PC-3 (cell line): Measurements from ENCODE around the gene DEFB132. TPM values are rescaled to one million over a fixed set of nuclear protein-coding genes. Genes with fewer than 3 reads are reported as not detected.
A peak's percentile ranks its signal among the peaks of the same experiment; 100 is the strongest.

Experiments
- ATAC-seq: fragments of 200-7000 bp; cut with Tn5 transposase; 2 replicates; pipeline ENCODE4 v1.9.1; 2020; ENCODE audit warnings: mild to moderate bottlenecking, moderate library complexity
- BruUV-seq: library from RNA; stranded (reverse); fragments of 400-500 nt; replicated peaks from 2 replicates; lab custom pipeline; 2021; lab: Mats Ljungman, UMichigan
- CTCF ChIA-PET: fragments of 300-600 bp; sonication (Branson Sonifier 250); formaldehyde crosslinking; loops from one replicate; lab custom pipeline; 2022; ENCODE audit warnings: antibody characterized with exemption; lab: Charles Lee
- POLR2A ChIA-PET: fragments of 300-600 bp; sonication (Branson Sonifier 250); formaldehyde crosslinking; loops from one replicate; lab custom pipeline; 2022; ENCODE audit warnings: antibody characterized with exemption; ENCODE audit not compliant: unreplicated experiment; lab: Charles Lee
- DNase-seq: peaks from one replicate; pipeline ENCODE4 v3.0.0-alpha.2; 2015
- H2AFZ ChIP-seq: fragments of 300-600 bp; sonication (generic); 2 replicates; pipeline ENCODE4 v1.6.0; 2016; ENCODE audit warnings: antibody characterized with exemption, low read length
- H3F3A ChIP-seq: fragments of 300-600 bp; sonication (generic); one replicate; pipeline ENCODE4 v1.6.0; 2017; ENCODE audit warnings: antibody characterized with exemption, low read length, control low read depth, mild to moderate bottlenecking; ENCODE audit not compliant: unreplicated experiment
- H3K27ac ChIP-seq: fragments of 300-600 bp; sonication (generic); 2 replicates; pipeline ENCODE4 v1.5.1; 2016; ENCODE audit warnings: mild to moderate bottlenecking, low read length
- H3K27me3 ChIP-seq: fragments of 300-600 bp; sonication (generic); 2 replicates; pipeline ENCODE4 v1.6.1; 2016; ENCODE audit warnings: low read length, mixed read lengths
- H3K36me3 ChIP-seq: fragments of 300-600 bp; sonication (generic); 2 replicates; pipeline ENCODE4 v1.6.1; 2016; ENCODE audit warnings: low read depth, mixed run types, low read length, mixed read lengths
- H3K4me1 ChIP-seq: fragments of 300-600 bp; sonication (generic); 2 replicates; pipeline ENCODE4 v1.5.1; 2016; ENCODE audit warnings: low read length; ENCODE audit not compliant: insufficient read depth
- H3K4me2 ChIP-seq: fragments of 300-600 bp; sonication (generic); 2 replicates; pipeline ENCODE4 v1.6.0; 2016; ENCODE audit warnings: low read length
- H3K4me3 ChIP-seq: fragments of 300-600 bp; sonication (generic); 2 replicates; pipeline ENCODE4 v1.5.1; 2016; ENCODE audit warnings: mild to moderate bottlenecking, low read length, mixed read lengths
- H3K79me2 ChIP-seq: fragments of 300-600 bp; sonication (generic); 2 replicates; pipeline ENCODE4 v1.6.1; 2017; ENCODE audit warnings: low read length, mixed read lengths
- H3K9ac ChIP-seq: fragments of 300-600 bp; sonication (generic); 2 replicates; pipeline ENCODE4 v1.6.0; 2016; ENCODE audit warnings: mild to moderate bottlenecking, low read length
- H3K9me2 ChIP-seq: fragments of 300-600 bp; sonication (generic); replicated peaks from 2 replicates; pipeline ENCODE4 v1.6.1; 2016; ENCODE audit warnings: mixed run types, low read length, mixed read lengths
- H3K9me3 ChIP-seq: fragments of 300-600 bp; sonication (generic); 2 replicates; pipeline ENCODE4 v1.6.1; 2016; ENCODE audit warnings: low read length, mixed read lengths
- H4K20me1 ChIP-seq: fragments of 300-600 bp; sonication (generic); 2 replicates; pipeline ENCODE4 v1.6.1; 2016; ENCODE audit warnings: low read length, mixed read lengths
- CTCF ChIP-seq: fragments of 300-600 bp; sonication (generic); conservative IDR thresholded peaks from 2 replicates; pipeline ENCODE4 v1.5.1; 2017; ENCODE audit warnings: antibody characterized with exemption, low read depth, mild to moderate bottlenecking, low read length
- EZH2 ChIP-seq: fragments of 300-600 bp; sonication (generic); IDR thresholded peaks from one replicate; pipeline ENCODE4 v1.6.1; 2017; ENCODE audit warnings: antibody characterized with exemption, mild to moderate bottlenecking, low read length; ENCODE audit not compliant: unreplicated experiment
- EZH2phosphoT487 ChIP-seq: fragments of 300-600 bp; sonication (generic); IDR thresholded peaks from 2 replicates; pipeline ENCODE4 v1.6.1; 2018; ENCODE audit warnings: mild to moderate bottlenecking, antibody characterized with exemption, low read length, borderline replicate concordance
- intact Hi-C: fragments of 100-400 bp; cut with micrococcal nuclease; formaldehyde crosslinking; loops from 2 replicates; pipeline ENCODE4 v1.9.0; 2023
- total RNA-seq: library from RNA; depleted of rRNA; stranded (reverse); fragments of >200 nt; gene quantifications from 2 replicates; pipeline ENCODE4 v1.2.3, GENCODE V29; 2014

Gene DEFB132
- total RNA-seq, 1 experiment from 2014 or later, result not detected

- TF ChIP-seq CTCF (no peak), EZH2 (no peak), EZH2phosphoT487 (no peak)
- H2AFZ ChIP-seq, result no peak overlapping the region
- no peaks in the 10 kb centered on the region for H3K27me3 ChIP-seq
- DNase-seq (no peak), ATAC-seq (no peak)
- intact Hi-C loops, result no loop called here
- ChIA-PET POLR2A (no interaction called here), CTCF (no interaction called here)
- no peak overlapping the region for H3K27ac ChIP-seq
- H3K79me2 ChIP-seq, result no peaks in the 10 kb centered on the region
- no peaks in the 10 kb centered on the region for H3F3A ChIP-seq
- H3K4me1 ChIP-seq, result no peaks in the 10 kb centered on the region
- no peaks in the 10 kb centered on the region for H4K20me1 ChIP-seq
- no peaks in the 10 kb centered on the region for H3K9me2 ChIP-seq
- no peak overlapping the region for H3K9ac ChIP-seq
- H3K4me2 ChIP-seq, result no peak overlapping the region
- H3K36me3 ChIP-seq, result peaks cover 11% of the 10 kb centered on the region
- H3K9me3 ChIP-seq, result no peaks in the 10 kb centered on the region
- H3K4me3 ChIP-seq, result no peak overlapping the region
- BruUV-seq, result TSS peak; percentile 39
These were observed 19.3 kb downstream of the DEFB132 start for GRCh38 chr20:276620-277495.

GRCh38 chr20:277496-277781 lies 19.9 kb downstream of the DEFB132 start:
- ChIA-PET CTCF (no interaction called here), POLR2A (no interaction called here)
- Histone ChIP-seq H3K79me2 (no peaks in the 10 kb centered on the region), H3K4me2 (no peak overlapping the region), H3K9me3 (no peaks in the 10 kb centered on the region), H4K20me1 (no peaks in the 10 kb centered on the region), H3K4me3 (no peak overlapping the region), H3K27me3 (no peaks in the 10 kb centered on the region), H3K36me3 (peaks cover 11% of the 10 kb centered on the region), H3K27ac (no peak overlapping the region), H3K9me2 (no peaks in the 10 kb centered on the region), H3K9ac (no peak overlapping the region), H2AFZ (no peak overlapping the region), H3F3A (no peaks in the 10 kb centered on the region), H3K4me1 (no peaks in the 10 kb centered on the region)
- no peak for ATAC-seq
- no TSS peak for BruUV-seq
- intact Hi-C loops, result no loop called here
- no peak for TF ChIP-seq CTCF
- DNase-seq, result no peak

GRCh38 chr20:278181-278580 lies 20.7 kb downstream of the DEFB132 start:
- CTCF ChIA-PET, result interaction anchor here (0.6 kb wide), 1 partner anchor 23 kb away, joined by 5 read pairs; no protein-coding TSS in a partner anchor
- no peak for DNase-seq
- Histone ChIP-seq H3K9me3 (no peaks in the 10 kb centered on the region), H3K9me2 (no peaks in the 10 kb centered on the region), H3F3A (no peaks in the 10 kb centered on the region), H3K9ac (no peak overlapping the region), H3K4me2 (no peak overlapping the region), H3K27me3 (no peaks in the 10 kb centered on the region), H3K27ac (no peak overlapping the region), H3K36me3 (peaks cover 11% of the 10 kb centered on the region), H4K20me1 (no peaks in the 10 kb centered on the region), H3K4me3 (no peak overlapping the region), H3K79me2 (no peaks in the 10 kb centered on the region), H2AFZ (no peak overlapping the region), H3K4me1 (no peaks in the 10 kb centered on the region)
- POLR2A ChIA-PET, result no interaction called here
- BruUV-seq, result no TSS peak
- ATAC-seq, result no peak
- intact Hi-C loops, result no loop called here
- TF ChIP-seq EZH2phosphoT487 (no peak), EZH2 (no peak)
